HG02885 (cell line): Measurements from ENCODE around the gene RNGTT.
"Not testable (repeated sequence)": the region's sequence is repeated elsewhere in the genome, so short reads cannot be mapped to it uniquely, and the experiment has no call there.

Experiments
- ATAC-seq: cut with Tn5 transposase; IDR thresholded peaks from one replicate; pipeline ENCODE4 v1.9.1; 2021; ENCODE audit warnings: mild to moderate bottlenecking; ENCODE audit not compliant: unreplicated experiment, poor library complexity

The RNGTT gene

DNA sequence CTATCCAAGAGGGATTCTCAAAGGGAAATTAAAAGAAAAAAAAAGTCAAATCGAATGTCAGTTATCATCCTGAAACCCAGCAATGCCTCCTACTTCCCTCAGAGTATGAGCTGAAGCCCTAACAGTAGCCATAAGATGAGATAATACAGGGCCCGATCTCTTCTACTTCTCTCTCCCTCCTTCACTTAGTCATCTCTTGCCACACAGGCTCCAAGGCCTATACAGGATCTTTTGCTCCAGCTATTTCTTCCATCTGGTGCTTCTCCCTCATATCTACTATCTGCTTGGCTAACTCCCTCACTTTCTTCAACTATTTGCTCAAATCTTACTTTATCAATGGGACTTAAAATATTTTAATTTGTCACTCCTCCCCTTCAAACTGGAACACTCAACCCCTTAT, 215.3 kb downstream of the RNGTT start:
- ATAC-seq: no peak

DNA sequence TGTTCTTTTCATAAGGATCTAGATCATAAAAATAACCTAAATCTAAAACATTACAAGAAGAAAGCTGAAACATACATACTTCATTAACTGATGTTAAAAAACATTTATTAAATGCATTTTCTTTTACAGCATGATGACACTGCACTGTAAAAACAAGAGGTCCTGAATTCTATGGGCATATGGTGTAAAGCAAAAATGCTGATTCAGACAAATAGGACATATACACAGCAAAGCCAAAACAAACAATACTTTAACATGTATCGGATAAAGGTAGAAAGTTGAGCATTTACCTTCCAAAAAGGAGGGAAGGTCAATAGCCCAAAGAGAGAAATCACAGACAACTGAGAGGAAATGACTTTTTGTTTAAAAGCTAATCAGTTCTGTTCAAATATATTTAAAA, 221.5 kb downstream of the RNGTT start:
- no peak for ATAC-seq

DNA sequence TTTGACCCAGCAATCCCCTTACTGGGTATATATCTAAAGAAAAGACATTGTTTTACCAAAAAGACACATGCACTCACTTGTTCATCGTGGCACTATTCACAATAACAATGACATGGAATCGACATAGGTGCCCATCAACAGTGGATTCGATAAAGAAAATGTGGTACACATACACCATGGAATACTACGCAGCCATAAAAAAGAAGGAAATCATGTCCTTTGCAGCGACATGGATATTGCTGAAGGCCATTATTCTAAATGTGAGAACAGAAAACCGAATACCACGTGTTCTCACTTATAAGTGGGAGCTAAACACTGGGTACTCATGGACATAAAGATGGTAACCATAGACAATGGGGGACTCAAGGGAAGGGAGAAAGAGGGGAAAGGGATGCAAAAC, 222.3 kb downstream of the RNGTT start:
- ATAC-seq: no peak

DNA sequence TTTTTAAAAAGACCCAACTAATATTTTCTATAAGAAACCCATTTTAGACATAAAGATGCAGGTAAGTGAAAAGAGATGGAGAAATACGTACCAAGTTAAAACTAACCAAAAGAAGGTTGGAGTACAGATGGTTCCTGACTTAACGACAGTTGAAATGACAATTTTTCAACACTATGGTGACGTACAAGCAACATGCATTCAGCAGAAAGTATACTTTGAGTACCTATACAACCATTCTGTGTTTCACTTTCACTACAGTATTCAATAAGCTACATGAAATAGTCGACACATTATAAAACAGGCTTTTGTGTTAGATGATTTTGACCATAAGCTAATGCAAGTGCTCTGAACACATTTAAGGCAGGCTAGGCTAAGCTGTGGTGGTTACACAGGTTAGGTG, 228.9 kb downstream of the RNGTT start:
- ATAC-seq: peak; percentile 67

DNA sequence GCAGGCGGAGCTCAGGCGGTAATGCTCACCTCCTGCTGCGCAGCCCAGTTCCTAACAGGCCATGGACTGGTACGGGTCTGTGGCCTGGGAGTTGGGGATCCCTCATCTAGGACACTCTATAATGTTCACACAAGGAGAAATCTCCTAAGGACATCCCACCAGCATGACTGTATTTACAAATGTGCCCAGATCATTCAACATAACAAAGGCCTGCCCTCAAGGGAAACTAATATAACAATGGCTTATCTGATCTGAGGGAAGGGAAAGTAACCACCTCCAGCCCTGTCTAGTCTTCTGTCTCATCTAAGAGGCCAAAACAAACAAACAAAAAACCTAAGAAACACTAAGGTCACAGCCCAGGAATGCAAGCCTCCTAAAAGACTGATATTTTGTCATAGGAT, 232.8 kb downstream of the RNGTT start:
- ATAC-seq: no peak

DNA sequence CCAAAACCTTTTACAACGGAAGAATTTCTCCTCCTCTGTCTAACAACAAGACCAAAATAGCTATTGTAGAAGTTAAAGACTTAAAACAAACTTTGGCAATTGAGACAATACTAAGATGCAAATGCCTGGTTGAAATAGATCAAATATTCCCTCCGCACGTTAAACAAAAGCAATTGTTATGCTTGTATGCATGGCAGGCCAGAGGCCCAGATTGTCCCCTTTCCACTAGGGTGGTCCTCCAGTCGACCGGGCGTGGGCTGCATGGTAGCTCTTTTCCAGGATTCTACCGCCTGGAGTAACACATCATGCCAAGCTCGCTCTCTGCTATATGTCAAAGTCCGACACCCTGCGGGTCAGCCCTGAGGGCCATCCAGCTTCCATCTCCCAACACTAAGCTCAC, 234.7 kb downstream of the RNGTT start:
- ATAC-seq: no peak

DNA sequence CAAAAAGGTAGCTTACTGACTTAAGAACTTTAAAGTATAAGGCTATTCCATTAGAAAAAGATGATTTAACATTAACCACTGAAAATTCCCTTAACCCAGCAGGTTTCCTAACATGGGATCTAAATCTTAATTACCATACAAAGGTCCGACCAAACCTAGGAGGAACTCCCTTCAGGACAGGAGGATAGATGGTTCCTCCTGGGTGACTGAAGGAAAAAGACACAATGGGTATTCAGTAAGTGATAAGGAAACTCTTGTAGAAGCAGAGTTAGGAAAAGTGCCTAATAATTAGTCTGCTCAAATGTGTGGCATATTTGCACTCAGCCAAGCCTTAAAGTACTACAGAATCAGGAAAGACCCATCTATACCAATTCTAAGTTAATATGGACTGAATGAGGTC, 237.0 kb downstream of the RNGTT start:
- ATAC-seq: not testable (repeated sequence)

DNA sequence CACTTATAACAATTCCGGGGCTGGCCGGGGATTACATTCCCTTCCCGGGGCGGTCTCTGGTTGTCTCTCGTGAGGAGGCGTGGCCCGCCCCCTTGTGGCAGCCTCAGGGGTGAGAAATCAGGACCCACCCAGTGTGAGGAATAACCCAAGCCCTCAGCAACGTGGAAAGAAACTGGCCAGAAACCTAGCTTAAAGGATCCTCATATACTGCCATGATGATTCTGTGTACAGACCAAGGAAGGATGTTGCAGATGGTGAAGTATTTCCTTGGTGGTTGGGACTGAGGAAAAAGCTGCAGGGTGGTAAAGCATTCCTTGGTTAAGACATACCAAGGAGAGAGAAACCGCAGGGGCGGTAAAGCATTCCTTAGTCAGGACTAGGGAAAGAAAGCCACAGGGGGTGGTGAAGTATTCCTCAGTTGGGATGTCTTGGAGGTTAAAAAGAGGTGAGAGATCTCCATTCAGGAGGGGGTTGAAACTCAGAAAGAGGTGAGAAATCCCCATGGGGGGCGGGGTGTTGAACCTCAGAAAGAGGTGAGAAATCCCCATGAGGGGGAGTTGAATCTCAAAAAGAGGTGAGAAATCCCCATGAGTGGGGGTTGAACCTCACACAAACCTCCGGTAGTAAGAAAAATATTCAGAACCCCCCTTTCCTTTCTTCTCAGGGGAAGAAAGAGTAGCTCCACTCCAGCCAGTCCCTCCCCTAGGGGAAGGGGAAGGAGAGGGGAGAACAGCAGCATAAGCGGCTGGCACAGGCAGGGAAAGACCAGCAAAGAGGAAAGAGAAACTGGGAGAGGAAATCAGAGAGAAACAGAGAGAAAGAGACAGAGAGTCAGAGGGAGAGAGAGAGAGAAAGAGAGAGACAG, 238.1 kb downstream of the RNGTT start:
- no peak for ATAC-seq

DNA sequence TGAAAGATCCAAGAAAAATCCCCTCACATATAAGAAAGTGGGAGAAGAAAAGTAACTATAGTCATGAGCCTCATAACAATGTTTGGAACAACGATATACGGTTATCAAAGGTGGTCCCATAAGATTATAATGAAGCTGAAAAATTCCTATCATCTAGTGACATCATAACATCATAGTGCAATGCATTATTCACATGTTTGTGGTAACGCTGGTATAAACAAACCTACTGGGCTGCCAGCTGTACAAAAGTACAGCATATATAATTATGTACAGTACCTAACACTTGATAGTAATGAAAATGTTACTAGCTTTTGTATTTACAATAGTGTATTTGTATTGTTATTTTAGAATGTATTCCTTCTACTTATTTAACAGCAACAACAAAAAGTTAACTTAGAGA, 240.7 kb downstream of the RNGTT start:
- ATAC-seq: no peak

DNA sequence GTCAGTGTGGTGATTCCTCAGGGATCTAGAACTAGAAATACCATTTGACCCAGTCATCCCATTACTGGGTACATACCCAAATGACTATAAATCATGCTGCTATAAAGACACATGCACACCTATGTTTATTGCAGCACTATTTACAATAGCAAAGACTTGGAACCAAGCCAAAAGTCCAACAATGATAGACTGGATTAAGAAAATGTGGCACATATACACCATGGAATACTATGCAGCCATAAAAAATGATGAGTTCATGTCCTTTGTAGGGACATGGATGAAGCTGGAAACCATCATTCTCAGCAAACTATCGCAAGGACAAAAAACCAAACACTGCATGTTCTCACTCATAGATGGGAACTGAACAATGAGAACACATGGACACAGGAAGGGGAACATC, 247.0 kb downstream of the RNGTT start:
- not testable (repeated sequence) for ATAC-seq

DNA sequence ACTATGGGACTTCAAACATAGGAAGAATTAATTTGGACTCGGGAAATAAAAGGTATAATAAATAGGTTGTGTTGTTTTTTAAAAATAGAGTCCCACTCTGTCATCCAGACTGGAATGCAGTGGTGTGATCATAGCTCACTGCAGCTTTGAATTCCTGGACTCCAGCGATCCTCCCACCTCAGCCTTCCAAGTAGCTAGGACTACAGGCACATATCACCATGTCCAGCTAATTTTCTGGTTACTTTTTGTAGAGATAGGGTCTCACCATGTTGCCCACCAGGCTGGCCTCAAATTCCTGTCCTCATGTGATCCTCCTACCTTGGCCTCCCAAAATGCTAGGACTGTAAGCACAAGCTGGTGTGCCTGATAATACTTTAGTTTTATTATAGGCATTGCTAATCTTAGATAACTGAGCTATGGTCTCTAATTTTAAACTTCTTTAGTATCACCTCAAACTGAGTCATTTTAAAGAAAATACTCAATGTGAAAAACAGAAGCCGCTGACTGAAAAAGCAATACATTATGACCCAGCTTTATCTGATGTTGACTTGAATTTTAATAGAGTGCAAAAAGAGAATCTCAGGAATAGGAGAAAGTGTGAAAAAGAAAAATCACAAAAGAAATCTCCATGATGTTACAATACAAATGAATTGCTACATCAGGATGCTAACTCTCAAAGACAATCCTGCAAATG, 251.0 kb downstream of the RNGTT start:
- ATAC-seq: no peak

DNA sequence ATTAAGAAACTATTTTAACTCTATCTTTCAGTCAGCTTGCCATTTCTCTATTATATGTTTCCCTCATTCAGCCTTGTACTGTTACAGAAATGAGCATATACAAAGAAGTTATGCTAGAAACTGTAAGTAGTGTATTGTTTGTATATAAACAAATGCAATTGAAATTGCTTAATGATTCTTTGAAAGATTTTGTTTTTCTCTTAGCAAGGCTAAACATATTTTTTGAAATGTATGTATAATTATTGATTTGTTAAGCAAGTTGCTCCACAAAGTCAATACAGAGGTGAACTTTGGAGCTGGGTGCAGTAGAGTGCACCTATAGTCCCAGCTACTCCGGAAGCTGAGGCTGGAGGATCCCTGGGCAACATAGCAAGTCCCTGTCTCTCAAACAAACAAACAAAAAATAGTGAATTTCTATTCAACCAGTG, 253.6 kb downstream of the RNGTT start:
- ATAC-seq: no peak

DNA sequence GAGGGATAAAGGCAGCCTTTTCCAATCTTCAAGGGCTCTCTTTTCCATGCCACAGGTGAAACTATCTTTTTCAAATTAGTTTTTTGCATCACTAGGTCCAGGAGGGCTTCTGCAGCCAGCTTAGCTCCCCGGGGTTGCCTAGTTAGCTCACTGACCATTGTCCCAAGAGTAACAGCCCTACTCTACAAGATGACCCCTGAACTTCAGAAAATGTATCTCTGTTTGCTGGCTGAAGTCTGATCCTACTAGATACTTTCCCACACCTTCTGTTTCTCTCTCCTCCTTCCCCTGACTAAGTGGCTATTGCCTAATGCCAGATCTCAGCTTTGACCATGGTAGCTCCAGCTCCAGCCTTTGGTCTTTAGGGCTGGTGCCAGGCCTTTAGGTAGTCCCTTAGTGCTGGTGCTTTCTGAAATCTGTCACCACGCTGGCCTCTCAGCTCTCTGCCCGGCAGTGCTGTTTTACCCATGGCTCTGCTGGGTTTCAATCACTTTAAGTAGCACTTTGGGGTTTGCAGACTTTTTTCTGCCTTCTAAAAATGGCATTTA, 255.1 kb downstream of the RNGTT start:
- no peak for ATAC-seq

DNA sequence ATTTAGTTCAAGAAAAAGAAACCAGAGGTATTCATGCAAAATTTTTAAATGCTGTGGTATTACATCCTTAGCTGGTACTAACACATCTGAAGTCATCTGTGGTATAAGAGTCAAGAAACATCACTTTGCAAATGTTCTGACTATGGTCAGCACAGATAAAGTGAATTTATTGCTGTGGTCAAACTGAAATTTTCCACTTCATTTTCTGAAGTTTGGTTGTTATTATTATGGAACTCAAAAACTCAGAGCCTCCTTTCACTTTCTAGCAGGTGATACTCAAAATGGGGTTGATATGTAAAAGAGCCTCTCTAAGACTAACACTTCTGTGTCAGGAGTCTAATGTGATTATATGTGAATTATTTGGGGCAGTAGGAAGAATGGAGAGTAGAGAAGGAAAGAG, 257.8 kb downstream of the RNGTT start:
- ATAC-seq: peak; percentile 95

DNA sequence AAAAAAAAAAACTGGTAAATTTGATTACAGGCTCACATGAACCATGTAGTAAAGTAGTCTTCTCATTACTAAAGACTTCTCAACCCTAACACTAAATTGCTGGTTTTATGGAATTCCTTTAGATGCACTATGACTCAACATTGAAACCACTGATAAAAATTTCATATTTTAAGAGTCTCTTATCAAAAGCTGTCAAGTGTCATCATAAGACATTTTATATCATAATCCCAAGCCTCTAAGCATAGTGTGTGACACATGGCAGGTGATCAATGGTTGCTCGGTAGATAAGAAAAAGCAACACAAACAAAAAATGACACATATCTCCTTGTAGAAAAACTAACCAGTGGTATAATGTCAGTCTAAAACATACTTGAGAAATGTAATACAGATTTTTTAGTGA, 258.4 kb downstream of the RNGTT start:
- ATAC-seq: no peak

DNA sequence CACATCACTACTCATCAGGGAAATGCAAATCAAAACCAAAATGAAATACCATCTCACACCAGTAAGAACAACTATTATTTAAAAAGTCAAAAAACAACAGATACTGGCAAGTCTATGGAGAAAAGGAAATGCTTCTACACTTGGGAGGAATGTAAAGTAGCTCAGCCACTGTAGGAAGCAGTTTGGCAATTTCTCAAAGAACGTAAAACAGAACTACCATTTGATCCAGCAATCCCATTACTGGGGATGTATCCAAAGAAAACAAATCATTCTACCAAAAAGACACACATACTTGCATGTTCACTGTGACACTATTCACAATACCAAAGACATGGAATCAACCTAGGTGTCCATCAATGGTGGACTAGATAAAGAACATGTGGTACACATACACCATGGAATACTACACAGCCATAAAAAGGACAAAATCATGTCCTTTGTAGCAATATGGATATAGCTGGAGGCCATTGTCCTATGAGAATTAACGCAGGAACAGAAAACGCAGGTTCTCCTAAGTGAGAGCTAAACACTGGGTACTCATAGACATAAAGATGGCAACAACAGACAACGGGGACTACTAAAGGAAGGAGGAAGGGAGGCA, 260.4 kb downstream of the RNGTT start:
- no peak for ATAC-seq

DNA sequence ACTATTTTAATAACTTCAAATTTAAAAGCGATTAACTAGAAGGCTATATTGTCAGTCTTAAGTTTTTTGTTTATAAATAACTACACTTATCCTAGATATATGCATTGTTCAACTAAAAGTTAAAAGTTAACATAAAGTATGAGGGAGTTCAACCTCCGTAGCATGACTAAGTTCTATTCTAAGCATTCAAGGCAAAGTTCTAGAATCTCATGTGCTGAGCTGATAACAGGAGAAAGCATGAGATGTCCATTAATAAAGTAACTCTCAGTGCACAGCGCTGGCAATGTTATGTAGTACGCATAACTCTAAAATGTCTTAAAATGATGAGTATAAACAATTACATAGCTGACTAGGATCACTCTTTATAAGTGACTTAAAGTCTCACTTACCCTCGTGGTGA, 264.8 kb downstream of the RNGTT start:
- ATAC-seq: no peak

DNA sequence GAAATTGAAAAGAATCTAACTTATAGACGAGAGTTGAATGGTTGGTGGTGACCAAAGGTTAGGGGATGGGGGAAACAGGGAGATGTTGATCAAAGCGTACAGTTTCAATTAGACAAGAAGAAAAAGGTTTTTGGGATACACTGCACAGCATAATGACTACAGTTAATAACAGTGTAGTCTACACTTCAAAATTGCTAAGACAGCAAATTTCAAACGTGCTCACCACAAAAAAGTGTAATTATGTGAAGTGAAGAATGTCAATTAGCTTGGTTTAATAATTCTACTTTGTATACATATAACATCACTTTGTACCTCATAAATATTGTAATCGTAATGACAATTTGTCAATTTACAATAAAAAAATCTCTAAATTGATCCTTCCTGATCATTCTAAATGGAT, 267.5 kb downstream of the RNGTT start:
- no peak for ATAC-seq

DNA sequence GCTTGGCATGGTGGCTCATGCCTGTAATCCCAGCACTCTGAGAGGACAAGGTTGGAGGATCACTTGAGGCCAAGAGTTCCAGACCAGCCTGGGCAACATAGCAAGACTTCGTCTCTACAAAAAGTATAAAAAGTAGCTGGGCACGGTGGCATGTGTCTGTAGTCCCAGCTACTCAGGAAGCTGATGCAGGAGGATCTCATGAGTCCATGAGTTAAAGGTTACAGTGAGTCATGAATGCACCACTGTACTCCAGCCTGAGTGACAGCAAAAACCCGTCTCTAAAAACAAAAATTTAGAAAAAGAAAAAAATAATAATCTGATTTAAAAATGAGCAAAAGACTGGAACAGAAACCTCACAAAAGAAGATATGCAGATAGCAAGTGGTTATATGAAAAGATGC, 279.7 kb downstream of the RNGTT start:
- ATAC-seq: no peak

DNA sequence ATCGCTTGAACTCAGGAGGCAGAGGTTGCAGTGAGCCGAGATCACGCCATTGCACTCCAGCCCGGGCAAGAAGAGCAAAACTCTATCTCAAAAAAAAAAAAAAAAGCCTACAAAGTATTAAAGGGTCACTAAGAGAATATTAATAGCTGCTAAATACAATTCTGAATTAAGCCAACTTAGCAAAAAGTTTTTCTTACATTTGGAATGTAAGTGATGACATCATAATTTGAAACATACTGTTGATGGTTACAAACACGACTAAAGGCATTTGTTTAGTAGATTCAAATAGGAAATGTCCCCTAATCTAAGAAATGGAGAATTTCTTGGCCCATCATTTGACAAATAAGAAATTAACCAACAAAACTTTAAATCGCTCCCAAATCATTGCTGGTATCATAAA, 282.8 kb downstream of the RNGTT start:
- ATAC-seq: no peak

DNA sequence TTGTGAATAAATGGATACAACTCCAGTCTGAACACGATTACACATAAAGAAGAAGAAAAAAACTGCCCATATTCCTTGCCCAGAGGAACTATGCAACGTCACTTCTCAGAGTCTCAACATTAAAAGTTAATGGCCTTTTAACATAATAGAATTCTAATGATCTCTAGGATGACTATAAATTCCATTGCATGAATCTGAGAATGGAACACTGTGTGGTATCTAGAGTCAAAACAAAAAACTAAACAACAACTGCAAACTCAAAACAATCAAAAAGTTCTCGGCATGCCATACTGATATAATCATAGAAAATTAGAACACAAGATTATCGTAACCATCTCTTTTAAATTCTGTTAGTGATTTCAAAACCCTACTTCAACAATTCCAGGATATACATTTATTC, 283.6 kb downstream of the RNGTT start:
- no peak for ATAC-seq
